ENCODE results near the gene RPL37A. TPM values are rescaled to one million over a fixed set of nuclear protein-coding genes. Genes with fewer than 3 reads are reported as not detected.
A peak's percentile ranks its signal among the peaks of the same experiment; 100 is the strongest.

Gene RPL37A
- total RNA-seq, 2 donors from 2014 or later, result 425 to 1,004 TPM

DNA sequence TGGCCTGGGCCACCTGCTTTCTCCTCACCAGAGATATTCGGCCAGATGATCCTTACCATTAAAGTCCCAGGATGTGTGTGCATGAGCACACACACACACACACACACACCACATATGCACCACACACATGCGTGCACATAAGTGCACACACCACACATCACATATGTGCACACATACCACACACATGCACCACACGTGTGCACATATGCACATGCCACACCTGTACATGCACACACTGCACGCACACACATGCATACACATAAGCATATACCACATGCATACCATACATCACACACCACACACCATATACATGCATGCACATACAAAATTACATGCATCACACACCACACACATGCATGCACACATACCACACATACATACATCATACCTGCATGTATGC is 38.7 kb downstream of the RPL37A start:
- peaks cover 0 to 71% of the 10 kb centered on the region in 2 donors for H3K4me1 ChIP-seq
- H3K27ac ChIP-seq, result peak overlapping the region; percentile 85 to 91
- H3K9me3 ChIP-seq, result no peaks in the 10 kb centered on the region

GRCh38 chr2:216538538-216538937 is 39.9 kb downstream of the RPL37A start:
- H3K4me3 ChIP-seq, result no peak overlapping the region
- H3K27ac ChIP-seq, result peak overlapping the region; percentile 63 to 91
- no peak for TF ChIP-seq CTCF (IDR thresholded peaks at IDR 0.05)
- H3K36me3 ChIP-seq, result no peaks in the 10 kb centered on the region
- peaks cover 0 to 61% of the 10 kb centered on the region in 2 donors for H3K4me1 ChIP-seq
- no peaks in the 10 kb centered on the region for H3K9me3 ChIP-seq
- DNase-seq (ENCODE audit: low spot score), result no peak
- H3K27me3 ChIP-seq, result no peaks in the 10 kb centered on the region

More for the DNA sequence above, 38.7 kb downstream of the RPL37A start:
- no peak for TF ChIP-seq CTCF (IDR thresholded peaks at IDR 0.05)
- Histone ChIP-seq H3K4me3 (no peak overlapping the region), H3K27me3 (no peaks in the 10 kb centered on the region), H3K36me3 (no peaks in the 10 kb centered on the region)
- no peak for DNase-seq (ENCODE audit: low spot score)

GRCh38 chr2:216539120-216539519 is 40.5 kb downstream of the RPL37A start:
- Histone ChIP-seq H3K27me3 (no peaks in the 10 kb centered on the region), H3K4me1 (peaks cover 0 to 55% of the 10 kb centered on the region in 2 donors), H3K9me3 (no peaks in the 10 kb centered on the region), H3K27ac (peak overlapping the region; percentile 63 to 91), H3K4me3 (no peak overlapping the region), H3K36me3 (no peaks in the 10 kb centered on the region)
- TF ChIP-seq CTCF (IDR thresholded peaks at IDR 0.05), result no peak
- DNase-seq (ENCODE audit: low spot score), result no peak

DNA sequence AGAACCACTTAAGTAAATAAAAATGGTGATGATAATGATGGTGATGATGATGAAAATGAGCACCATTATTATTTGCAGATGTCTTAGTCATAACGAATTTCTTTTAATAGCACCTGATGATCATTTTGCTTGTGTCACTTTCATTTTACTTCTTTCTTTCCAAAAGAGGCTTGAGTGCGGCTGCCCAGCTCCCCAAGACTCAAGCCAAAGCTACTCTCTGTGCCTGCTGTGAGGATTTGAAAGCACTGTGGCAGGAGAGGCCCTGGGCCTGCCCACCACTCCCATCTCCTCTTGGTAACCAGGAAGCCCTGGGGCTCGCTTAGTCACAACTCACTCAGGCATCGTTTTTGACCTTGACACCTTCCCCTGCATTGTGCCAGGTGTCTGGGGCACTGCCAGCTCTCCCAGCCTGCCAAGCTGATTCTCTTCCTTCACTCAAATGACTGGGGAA is 41.2 kb downstream of the RPL37A start:
- Histone ChIP-seq H3K27ac (peak overlapping the region; percentile 63 to 91), H3K4me3 (no peak overlapping the region), H3K9me3 (no peaks in the 10 kb centered on the region), H3K27me3 (no peaks in the 10 kb centered on the region), H3K36me3 (no peaks in the 10 kb centered on the region), H3K4me1 (peaks cover 0 to 48% of the 10 kb centered on the region in 2 donors)
- DNase-seq (ENCODE audit: low spot score), result peak; percentile 63
- TF ChIP-seq CTCF (IDR thresholded peaks at IDR 0.05), result no peak

- DNase-seq (ENCODE audit: low spot score), result no peak
- Histone ChIP-seq H3K27ac (peak overlapping the region; percentile 63 to 91), H3K9me3 (no peaks in the 10 kb centered on the region), H3K36me3 (no peaks in the 10 kb centered on the region), H3K27me3 (no peaks in the 10 kb centered on the region), H3K4me3 (no peak overlapping the region), H3K4me1 (peaks cover 0 to 41% of the 10 kb centered on the region in 2 donors)
- TF ChIP-seq CTCF (IDR thresholded peaks at IDR 0.05), result no peak
Observed at GRCh38 chr2:216540920-216541319, 42.3 kb downstream of the RPL37A start.

GRCh38 chr2:216541505-216541904 is 42.9 kb downstream of the RPL37A start:
- Histone ChIP-seq H3K27me3 (no peaks in the 10 kb centered on the region), H3K27ac (peak overlapping the region in 1 of 2 donors; percentile 91), H3K9me3 (no peaks in the 10 kb centered on the region), H3K4me1 (peaks cover 0 to 41% of the 10 kb centered on the region in 2 donors), H3K4me3 (no peak overlapping the region), H3K36me3 (no peaks in the 10 kb centered on the region)
- TF ChIP-seq CTCF (IDR thresholded peaks at IDR 0.05), result no peak
- DNase-seq (ENCODE audit: low spot score), result no peak
